ENCODE measurements around the gene TNFSF18.
A peak's percentile ranks its signal among the peaks of the same experiment; 100 is the strongest.

Gene TNFSF18

GRCh38 chr1:173050865-173051264 is at the start of gene TNFSF18:
TSS of gene TNFSF18 (minus strand) at chr1:173050941. CDS start at chr1:173050896, 45 bp downstream.
- no peak within 1 kb of the TSS for H3K4me3 ChIP-seq (ENCODE audit: low read depth, low read length)
- TF ChIP-seq CTCF (conservative IDR thresholded peaks at IDR 0.05; ENCODE audit: low read depth, low read length) = no peak
- peak; percentile 91 for DNase-seq (ENCODE audit: low read depth)

GRCh38 chr1:173099166-173099565 is 48.4 kb upstream of the TNFSF18 start:
- TF ChIP-seq CTCF (conservative IDR thresholded peaks at IDR 0.05; ENCODE audit: low read depth, low read length) = no peak
- no peak overlapping the region for H3K4me3 ChIP-seq (ENCODE audit: low read depth, low read length)
- DNase-seq (ENCODE audit: low read depth) = no peak

GRCh38 chr1:173098117-173098516 is 47.4 kb upstream of the TNFSF18 start:
- TF ChIP-seq CTCF (conservative IDR thresholded peaks at IDR 0.05; ENCODE audit: low read depth, low read length) = no peak
- no peak for DNase-seq (ENCODE audit: low read depth)
- H3K4me3 ChIP-seq (ENCODE audit: low read depth, low read length) = no peak overlapping the region

- no peak for TF ChIP-seq CTCF (conservative IDR thresholded peaks at IDR 0.05; ENCODE audit: low read depth, low read length)
- H3K4me3 ChIP-seq (ENCODE audit: low read depth, low read length) = no peak overlapping the region
- no peak for DNase-seq (ENCODE audit: low read depth)
These were observed 46.3 kb upstream of the TNFSF18 start for GRCh38 chr1:173097001-173097400.

GRCh38 chr1:173095632-173096031 is 44.9 kb upstream of the TNFSF18 start:
- peak; percentile 50 for DNase-seq (ENCODE audit: low read depth)
- TF ChIP-seq CTCF (conservative IDR thresholded peaks at IDR 0.05; ENCODE audit: low read depth, low read length) = no peak

GRCh38 chr1:173094541-173094940 is 43.8 kb upstream of the TNFSF18 start:
- TF ChIP-seq CTCF (conservative IDR thresholded peaks at IDR 0.05; ENCODE audit: low read depth, low read length) = no peak
- DNase-seq (ENCODE audit: low read depth) = no peak
- H3K4me3 ChIP-seq (ENCODE audit: low read depth, low read length) = no peak overlapping the region

More at GRCh38 chr1:173095632-173096031, 44.9 kb upstream of the TNFSF18 start:
- H3K4me3 ChIP-seq (ENCODE audit: low read depth, low read length) = no peak overlapping the region

GRCh38 chr1:173093691-173094445 is 43.1 kb upstream of the TNFSF18 start:
- no peak for DNase-seq (ENCODE audit: low read depth)
- TF ChIP-seq CTCF (conservative IDR thresholded peaks at IDR 0.05; ENCODE audit: low read depth, low read length) = no peak
- no peak overlapping the region for H3K4me3 ChIP-seq (ENCODE audit: low read depth, low read length)
